ENCODE measurements around the gene TPBGL.
"Not testable (repeated sequence)": the region's sequence is repeated elsewhere in the genome, so short reads cannot be mapped to it uniquely, and the experiment has no call there.

TPBGL gene

GRCh38 chr11:75269896-75270295 lies 29.3 kb downstream of the TPBGL start:
- no peak for TF ChIP-seq CTCF (IDR thresholded peaks at IDR 0.05; ENCODE audit: low read depth, low read length)
- no peak overlapping the region for H3K4me3 ChIP-seq (ENCODE audit: low read depth, low read length)

- TF ChIP-seq CTCF (IDR thresholded peaks at IDR 0.05; ENCODE audit: low read depth, low read length): no peak
These were observed 30.4 kb downstream of the TPBGL start for GRCh38 chr11:75270896-75271418.

GRCh38 chr11:75271730-75272129 lies 31.2 kb downstream of the TPBGL start:
- TF ChIP-seq CTCF (IDR thresholded peaks at IDR 0.05; ENCODE audit: low read depth, low read length): no peak

More at GRCh38 chr11:75270896-75271418, 30.4 kb downstream of the TPBGL start:
- no peak overlapping the region for H3K4me3 ChIP-seq (ENCODE audit: low read depth, low read length)

GRCh38 chr11:75272391-75272790 lies 31.8 kb downstream of the TPBGL start:
- no peak overlapping the region for H3K4me3 ChIP-seq (ENCODE audit: low read depth, low read length)
- TF ChIP-seq CTCF (IDR thresholded peaks at IDR 0.05; ENCODE audit: low read depth, low read length): no peak

More at GRCh38 chr11:75271730-75272129, 31.2 kb downstream of the TPBGL start:
- H3K4me3 ChIP-seq (ENCODE audit: low read depth, low read length): no peak overlapping the region

- no peak for TF ChIP-seq CTCF (IDR thresholded peaks at IDR 0.05; ENCODE audit: low read depth, low read length)
- no peak overlapping the region for H3K4me3 ChIP-seq (ENCODE audit: low read depth, low read length)
These were observed 32.3 kb downstream of the TPBGL start for GRCh38 chr11:75272821-75273301.

- TF ChIP-seq CTCF (IDR thresholded peaks at IDR 0.05; ENCODE audit: low read depth, low read length): no peak
- no peak overlapping the region for H3K4me3 ChIP-seq (ENCODE audit: low read depth, low read length)
These were observed 33.1 kb downstream of the TPBGL start for GRCh38 chr11:75273411-75274391.

GRCh38 chr11:75274716-75275115 lies 34.1 kb downstream of the TPBGL start:
- H3K4me3 ChIP-seq (ENCODE audit: low read depth, low read length): not testable (repeated sequence)

Measured in WI38 (cell line).